ENCODE measurements around the gene LGALS3BP. TPM values are rescaled to one million over a fixed set of nuclear protein-coding genes. Genes with fewer than 3 reads are reported as not detected.
"Not testable (repeated sequence)": the region's sequence is repeated elsewhere in the genome, so short reads cannot be mapped to it uniquely, and the experiment has no call there.

The LGALS3BP gene
- total RNA-seq, 6 donors from 2014 or later = 257 to 1,111 (median 533) TPM

DNA sequence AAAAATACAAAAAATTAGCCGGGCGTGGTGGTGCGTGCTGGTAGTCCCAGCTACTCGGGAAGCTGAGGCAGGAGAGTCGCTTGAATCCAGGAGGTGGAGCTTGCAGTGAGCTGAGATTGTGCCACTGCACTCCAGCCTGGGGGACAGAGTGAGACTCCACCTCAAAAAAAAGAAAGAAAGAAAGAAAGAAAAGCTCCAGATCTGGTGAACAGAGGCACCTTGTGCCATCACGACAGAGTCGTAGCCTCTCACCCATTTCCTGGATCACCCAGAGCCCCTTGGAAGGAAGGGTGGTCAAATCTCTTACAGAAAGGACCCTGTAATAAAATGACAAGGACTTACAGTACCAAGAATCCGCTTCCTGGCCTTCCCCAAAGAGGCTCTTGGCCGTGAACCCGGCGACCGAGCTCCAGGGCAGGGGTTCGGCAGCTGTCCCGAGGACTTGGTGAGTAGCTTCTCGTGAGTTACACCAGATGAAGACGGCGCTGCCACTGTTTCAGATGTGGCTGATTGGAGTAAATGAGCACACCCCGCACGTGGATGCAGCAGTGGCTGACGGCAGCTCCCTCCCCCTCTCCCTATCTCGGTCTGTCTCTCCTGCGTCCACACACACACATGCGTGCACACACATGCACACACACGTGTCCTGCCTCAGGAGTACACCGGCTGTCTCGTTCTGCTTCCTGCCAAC is 13.5 kb downstream of the LGALS3BP start:
- H3K36me3 ChIP-seq = peaks cover 0 to 17% (median 2%) of the 10 kb centered on the region in 4 donors
- no peak for DNase-seq

GRCh38 chr17:78965491-78965924 is 14.2 kb downstream of the LGALS3BP start:
- peaks cover 0 to 9% (median 4%) of the 10 kb centered on the region in 4 donors for H3K4me1 ChIP-seq
- H3K9me3 ChIP-seq = no peaks in the 10 kb centered on the region
- DNase-seq = no peak
- TF ChIP-seq POLR2A (IDR thresholded peaks at IDR 0.05) (no peak), POLR2AphosphoS5 (IDR thresholded peaks at IDR 0.05) (no peak), EP300 (IDR thresholded peaks at IDR 0.05) (no peak)
- TF ChIP-seq, protein P1, sequence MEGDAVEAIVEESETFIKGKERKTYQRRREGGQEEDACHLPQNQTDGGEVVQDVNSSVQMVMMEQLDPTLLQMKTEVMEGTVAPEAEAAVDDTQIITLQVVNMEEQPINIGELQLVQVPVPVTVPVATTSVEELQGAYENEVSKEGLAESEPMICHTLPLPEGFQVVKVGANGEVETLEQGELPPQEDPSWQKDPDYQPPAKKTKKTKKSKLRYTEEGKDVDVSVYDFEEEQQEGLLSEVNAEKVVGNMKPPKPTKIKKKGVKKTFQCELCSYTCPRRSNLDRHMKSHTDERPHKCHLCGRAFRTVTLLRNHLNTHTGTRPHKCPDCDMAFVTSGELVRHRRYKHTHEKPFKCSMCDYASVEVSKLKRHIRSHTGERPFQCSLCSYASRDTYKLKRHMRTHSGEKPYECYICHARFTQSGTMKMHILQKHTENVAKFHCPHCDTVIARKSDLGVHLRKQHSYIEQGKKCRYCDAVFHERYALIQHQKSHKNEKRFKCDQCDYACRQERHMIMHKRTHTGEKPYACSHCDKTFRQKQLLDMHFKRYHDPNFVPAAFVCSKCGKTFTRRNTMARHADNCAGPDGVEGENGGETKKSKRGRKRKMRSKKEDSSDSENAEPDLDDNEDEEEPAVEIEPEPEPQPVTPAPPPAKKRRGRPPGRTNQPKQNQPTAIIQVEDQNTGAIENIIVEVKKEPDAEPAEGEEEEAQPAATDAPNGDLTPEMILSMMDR (IDR thresholded peaks at IDR 0.05) = no peak
- WGBS, 2 donors = 89 to 92% methylated on average over 8 of the region's 8 CpGs
- peaks cover 0 to 17% (median 2%) of the 10 kb centered on the region in 4 donors for H3K36me3 ChIP-seq
- no peaks in the 10 kb centered on the region for H3K27me3 ChIP-seq
- no peak overlapping the region for H3K4me3 ChIP-seq
- no peak for ATAC-seq (ENCODE audit: low FRiP score in 2 of 2)
- no peak overlapping the region for H3K27ac ChIP-seq

More for the DNA sequence above, 13.5 kb downstream of the LGALS3BP start:
- ATAC-seq (ENCODE audit: low FRiP score in 2 of 2) = no peak
- no peaks in the 10 kb centered on the region for H3K27me3 ChIP-seq
- H3K4me1 ChIP-seq = peaks cover 2 to 12% (median 7%) of the 10 kb centered on the region in 4 donors
- H3K9me3 ChIP-seq = no peaks in the 10 kb centered on the region
- H3K27ac ChIP-seq = no peak overlapping the region
- no peak for TF ChIP-seq POLR2A (IDR thresholded peaks at IDR 0.05)
- TF ChIP-seq EP300 (IDR thresholded peaks at IDR 0.05) = no peak
- no peak for TF ChIP-seq POLR2AphosphoS5 (IDR thresholded peaks at IDR 0.05)
- TF ChIP-seq, protein P1 (IDR thresholded peaks at IDR 0.05) = no peak
- 86 to 87% methylated on average over 19 to 26 of the region's 26 CpGs for WGBS, 2 donors
- H3K4me3 ChIP-seq = no peak overlapping the region

GRCh38 chr17:78963378-78963777 is 16.3 kb downstream of the LGALS3BP start:
- Histone ChIP-seq H3K4me3 (no peak overlapping the region), H3K27me3 (no peaks in the 10 kb centered on the region), H3K36me3 (peaks cover 0 to 8% (median 0%) of the 10 kb centered on the region in 4 donors), H3K9me3 (no peaks in the 10 kb centered on the region), H3K27ac (no peak overlapping the region), H3K4me1 (peaks cover 0 to 9% (median 3%) of the 10 kb centered on the region in 4 donors)
- WGBS, 2 donors = 91 to 96% methylated on average over 6 of the region's 6 CpGs
- TF ChIP-seq POLR2A (IDR thresholded peaks at IDR 0.05) (no peak), POLR2AphosphoS5 (IDR thresholded peaks at IDR 0.05) (no peak), EP300 (IDR thresholded peaks at IDR 0.05) (no peak)
- TF ChIP-seq, protein P1 (IDR thresholded peaks at IDR 0.05) = no peak
- no peak for DNase-seq
- ATAC-seq (ENCODE audit: low FRiP score in 2 of 2) = no peak

DNA sequence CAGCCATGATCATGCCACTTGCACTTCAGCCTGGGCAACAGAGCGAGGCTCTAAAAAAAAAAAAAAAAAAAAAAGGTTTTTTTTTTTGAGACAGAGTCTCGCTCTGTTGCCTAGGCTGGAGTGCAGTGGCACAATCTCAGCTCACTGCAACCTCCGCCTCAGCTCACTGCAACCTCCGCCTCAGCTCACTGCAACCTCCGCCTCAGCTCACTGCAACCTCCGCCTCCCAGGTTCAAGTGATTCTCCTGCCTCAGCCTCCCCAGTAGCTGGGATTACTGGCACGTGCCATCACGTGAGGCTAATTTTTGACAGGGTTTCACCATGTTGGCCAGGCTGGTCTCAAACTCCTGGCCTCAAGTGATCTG is 16.8 kb downstream of the LGALS3BP start:
- DNase-seq; H3K9me3 ChIP-seq; ATAC-seq (ENCODE audit: low FRiP score in 2 of 2); H3K27ac ChIP-seq; H3K4me3 ChIP-seq; H3K27me3 ChIP-seq; H3K4me1 ChIP-seq; H3K36me3 ChIP-seq: not testable (repeated sequence)
- WGBS, 2 donors = 98 to 99% methylated on average over 6 to 8 of the region's 8 CpGs

DNA sequence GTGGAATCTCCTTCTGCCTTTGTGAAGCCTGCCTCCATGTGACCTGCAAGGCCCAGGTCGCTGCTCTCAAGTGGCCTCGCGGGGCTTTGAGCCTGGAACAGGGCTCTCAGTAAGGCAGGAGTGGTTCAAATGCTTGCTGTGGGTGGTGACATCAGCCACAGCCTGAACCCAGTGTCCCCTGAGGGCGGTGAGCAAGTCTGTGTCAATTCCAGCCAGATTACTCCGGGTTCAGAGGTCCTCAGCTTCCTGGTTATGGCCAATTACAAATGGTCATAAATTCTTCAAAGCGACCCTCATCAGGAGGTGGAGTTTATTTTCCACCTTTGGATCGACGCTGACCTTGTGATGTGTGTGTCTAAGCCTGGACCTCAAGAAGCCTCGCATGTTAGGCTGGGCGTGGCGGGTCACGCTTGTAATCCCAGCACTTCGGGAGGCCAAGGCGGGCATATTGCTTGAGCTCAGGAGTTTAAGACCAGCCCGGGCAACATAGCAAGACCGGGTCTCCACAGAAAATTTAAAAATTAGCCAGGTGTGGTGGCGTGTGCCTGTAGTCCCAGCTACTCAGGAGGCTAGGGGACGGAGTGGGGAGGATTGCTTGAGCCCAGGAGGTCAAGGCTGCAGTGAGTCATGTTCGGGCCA is 17.3 kb downstream of the LGALS3BP start:
- TF ChIP-seq EP300 (IDR thresholded peaks at IDR 0.05) (no peak), POLR2A (IDR thresholded peaks at IDR 0.05) (no peak), POLR2AphosphoS5 (IDR thresholded peaks at IDR 0.05) (no peak)
- TF ChIP-seq, protein P1 (IDR thresholded peaks at IDR 0.05) = no peak
- Histone ChIP-seq H3K27me3 (no peaks in the 10 kb centered on the region), H3K4me3 (no peak overlapping the region), H3K4me1 (peaks cover 0 to 9% (median 3%) of the 10 kb centered on the region in 4 donors), H3K9me3 (no peaks in the 10 kb centered on the region), H3K27ac (no peak overlapping the region), H3K36me3 (peaks cover 0 to 5% (median 0%) of the 10 kb centered on the region in 4 donors)
- 85% methylated on average over 19 of the region's 19 CpGs; no CpG with 5 or more reads in 1 of the 2 donors for WGBS, 2 donors
- DNase-seq (no peak), ATAC-seq (ENCODE audit: low FRiP score in 2 of 2) (peak in 1 of 2 donors; percentile 27)
